ENCODE data around the gene PHC3.

DNA sequence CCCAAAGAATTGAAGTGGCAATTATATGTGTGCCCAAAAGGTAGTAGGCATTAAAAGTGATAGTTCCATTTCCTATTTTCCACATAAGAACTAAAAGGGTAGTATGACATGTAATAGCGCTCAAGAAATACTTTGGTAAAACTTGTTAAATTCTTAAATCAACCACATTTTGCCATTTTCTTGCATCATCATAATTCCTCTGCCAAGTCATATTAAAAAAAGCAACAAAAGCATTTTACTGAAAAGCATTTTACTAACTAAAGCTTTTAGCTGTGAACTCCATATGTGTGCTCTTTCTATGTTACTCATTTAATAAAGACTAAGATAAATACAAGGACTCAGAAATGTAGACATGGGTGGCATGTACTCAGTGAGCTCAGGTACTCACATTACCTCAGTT lies 73.6 kb downstream of the PHC3 start:
- no peak for TF ChIP-seq CTCF (IDR thresholded peaks at IDR 0.05)
- TF ChIP-seq POLR2AphosphoS5 (IDR thresholded peaks at IDR 0.05; ENCODE audit: insufficient read depth in 1 of 2, low read depth in 1 of 2), result no peak
- no peak for TF ChIP-seq POLR2A (IDR thresholded peaks at IDR 0.05)
